ENCODE results near the gene ACSL3.

The ACSL3 gene

DNA sequence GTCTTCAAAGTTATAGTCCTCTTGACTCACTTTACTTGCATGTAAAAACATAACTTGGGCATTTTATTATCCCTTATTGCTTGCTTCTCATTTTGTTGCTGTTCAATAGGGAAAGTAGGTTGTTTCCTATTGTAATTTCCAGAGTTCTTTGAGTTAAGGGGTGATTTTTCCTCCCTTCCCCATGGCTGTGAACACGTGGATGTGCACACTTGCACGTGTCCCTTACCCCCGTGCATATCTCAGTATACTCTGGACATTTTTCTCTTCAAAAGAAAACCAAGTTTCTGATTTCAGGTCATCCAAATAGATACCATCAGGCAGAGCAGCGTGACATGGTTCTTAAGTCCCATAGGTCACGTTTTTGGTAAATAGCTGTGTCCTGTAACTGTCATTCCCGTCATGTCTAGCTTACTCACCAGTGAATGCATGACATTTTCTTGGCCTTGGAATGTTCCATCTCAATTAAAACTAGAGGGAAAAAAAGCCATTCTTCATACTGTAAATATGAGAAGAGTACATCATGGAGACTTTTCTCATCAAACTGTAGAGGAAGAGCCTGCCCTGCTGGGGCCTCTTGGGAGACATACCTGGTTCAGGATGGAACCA is 107.8 kb downstream of the ACSL3 start:
- no peak for DNase-seq (ENCODE audit: low spot score)
- H3K27ac ChIP-seq: no peak overlapping the region
- POLR2A ChIA-PET (ENCODE audit: low non-redundant PET): no interaction called here
- TF ChIP-seq, protein P1, sequence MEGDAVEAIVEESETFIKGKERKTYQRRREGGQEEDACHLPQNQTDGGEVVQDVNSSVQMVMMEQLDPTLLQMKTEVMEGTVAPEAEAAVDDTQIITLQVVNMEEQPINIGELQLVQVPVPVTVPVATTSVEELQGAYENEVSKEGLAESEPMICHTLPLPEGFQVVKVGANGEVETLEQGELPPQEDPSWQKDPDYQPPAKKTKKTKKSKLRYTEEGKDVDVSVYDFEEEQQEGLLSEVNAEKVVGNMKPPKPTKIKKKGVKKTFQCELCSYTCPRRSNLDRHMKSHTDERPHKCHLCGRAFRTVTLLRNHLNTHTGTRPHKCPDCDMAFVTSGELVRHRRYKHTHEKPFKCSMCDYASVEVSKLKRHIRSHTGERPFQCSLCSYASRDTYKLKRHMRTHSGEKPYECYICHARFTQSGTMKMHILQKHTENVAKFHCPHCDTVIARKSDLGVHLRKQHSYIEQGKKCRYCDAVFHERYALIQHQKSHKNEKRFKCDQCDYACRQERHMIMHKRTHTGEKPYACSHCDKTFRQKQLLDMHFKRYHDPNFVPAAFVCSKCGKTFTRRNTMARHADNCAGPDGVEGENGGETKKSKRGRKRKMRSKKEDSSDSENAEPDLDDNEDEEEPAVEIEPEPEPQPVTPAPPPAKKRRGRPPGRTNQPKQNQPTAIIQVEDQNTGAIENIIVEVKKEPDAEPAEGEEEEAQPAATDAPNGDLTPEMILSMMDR (conservative IDR thresholded peaks at IDR 0.05; ENCODE audit: low read depth): no peak
- CTCF ChIA-PET: no interaction called here

DNA sequence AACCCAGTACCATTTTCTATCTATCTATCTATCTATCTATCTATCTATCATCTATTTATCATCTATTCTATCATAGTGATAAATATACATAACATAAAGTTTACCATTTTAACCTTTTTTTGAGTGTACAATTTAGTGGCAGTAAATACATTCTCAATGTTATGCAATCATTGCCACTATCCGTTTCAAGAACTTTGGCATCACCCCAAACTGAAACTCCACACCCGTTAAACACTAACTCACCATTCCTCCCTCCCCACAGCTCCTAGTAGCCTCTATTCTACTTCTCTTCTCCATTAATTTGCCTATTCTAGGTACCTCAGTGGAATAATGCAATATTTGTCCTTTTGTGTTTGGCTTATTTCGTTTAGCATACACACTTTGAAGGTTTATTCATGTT is 108.7 kb downstream of the ACSL3 start:
- DNase-seq (ENCODE audit: low spot score): no peak
- no peak overlapping the region for H3K27ac ChIP-seq
- POLR2A ChIA-PET (ENCODE audit: low non-redundant PET): no interaction called here
- CTCF ChIA-PET: no interaction called here
- TF ChIP-seq, protein P1 (conservative IDR thresholded peaks at IDR 0.05; ENCODE audit: low read depth): no peak

- TF ChIP-seq, protein P1 (conservative IDR thresholded peaks at IDR 0.05; ENCODE audit: low read depth): no peak
- no peak for DNase-seq (ENCODE audit: low spot score)
- POLR2A ChIA-PET (ENCODE audit: low non-redundant PET): no interaction called here
- H3K27ac ChIP-seq: no peak overlapping the region
- CTCF ChIA-PET: interaction anchor here (0.6 to 1.6 kb wide), 14 partner anchors 9 to 358 kb away, joined by 3 to 16 read pairs (median 4); no protein-coding TSS in a partner anchor
These were observed 111.6 kb downstream of the ACSL3 start for GRCh38 chr2:222972420-222972819.

- no peak overlapping the region for H3K27ac ChIP-seq
- CTCF ChIA-PET: no interaction called here
- no peak for DNase-seq (ENCODE audit: low spot score)
- TF ChIP-seq, protein P1 (conservative IDR thresholded peaks at IDR 0.05; ENCODE audit: low read depth): no peak
- POLR2A ChIA-PET (ENCODE audit: low non-redundant PET): no interaction called here
These were observed 112.4 kb downstream of the ACSL3 start for GRCh38 chr2:222973237-222973636.

DNA sequence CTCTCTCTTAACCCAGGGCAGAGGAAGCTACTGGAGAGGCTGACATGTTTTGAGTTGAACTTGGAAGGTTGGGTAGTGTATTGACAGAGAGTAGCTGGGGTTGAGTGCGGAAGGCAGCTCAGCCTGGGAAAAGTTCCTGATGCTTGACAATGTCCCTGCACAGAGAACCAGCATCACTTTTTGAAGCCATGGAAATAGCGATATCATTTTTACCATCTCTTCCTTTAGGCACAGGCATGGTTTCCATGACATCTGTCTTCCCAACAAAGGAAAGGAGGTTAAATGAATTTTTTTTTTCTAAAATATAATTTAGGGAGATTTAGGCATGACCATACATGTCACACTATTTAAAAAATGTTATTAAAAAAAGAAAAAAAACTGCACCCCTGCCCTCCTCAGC is 112.9 kb downstream of the ACSL3 start:
- ChIA-PET CTCF (no interaction called here), POLR2A (ENCODE audit: low non-redundant PET) (no interaction called here)
- TF ChIP-seq, protein P1 (conservative IDR thresholded peaks at IDR 0.05; ENCODE audit: low read depth): no peak
- DNase-seq (ENCODE audit: low spot score): no peak
- H3K27ac ChIP-seq: no peak overlapping the region

DNA sequence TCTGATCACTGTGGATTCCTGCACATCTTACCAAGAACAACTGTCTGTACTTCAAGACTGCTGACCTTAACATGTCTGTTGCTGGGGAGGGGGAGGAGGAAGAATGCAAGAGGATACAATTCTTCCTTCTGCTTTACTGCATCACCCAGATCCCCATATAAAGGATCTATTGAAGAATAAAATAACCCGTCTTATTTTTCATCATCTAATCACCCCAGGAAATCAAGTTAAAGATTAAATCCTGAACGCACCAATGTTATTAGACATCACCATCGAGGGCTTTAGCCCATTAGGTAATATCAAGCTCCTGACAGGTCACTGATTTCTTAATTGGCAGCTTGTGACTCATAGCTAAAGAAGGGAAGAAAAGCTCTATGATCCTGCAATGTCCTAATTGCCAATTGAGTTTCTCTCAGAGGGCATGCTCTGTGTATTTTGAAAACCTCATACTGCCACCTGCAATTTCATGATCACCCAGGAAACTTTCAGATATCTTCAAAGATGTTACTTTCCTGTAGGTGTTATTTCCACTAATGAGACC is 115.8 kb downstream of the ACSL3 start:
- ChIA-PET CTCF (no interaction called here), POLR2A (ENCODE audit: low non-redundant PET) (no interaction called here)
- TF ChIP-seq, protein P1 (conservative IDR thresholded peaks at IDR 0.05; ENCODE audit: low read depth): no peak

More for the DNA sequence above, 115.8 kb downstream of the ACSL3 start:
- peak; percentile 55 for DNase-seq (ENCODE audit: low spot score)
- no peak overlapping the region for H3K27ac ChIP-seq

Data from RWPE1 (cell line).